GM18870 (cell line): ENCODE results near the gene DHH.
"Not testable (repeated sequence)": the region's sequence is repeated elsewhere in the genome, so short reads cannot be mapped to it uniquely, and the experiment has no call there.

Experiments
- ATAC-seq: cut with Tn5 transposase; IDR thresholded peaks from one replicate; pipeline ENCODE4 v1.9.1; 2021; ENCODE audit warnings: moderate library complexity; ENCODE audit not compliant: unreplicated experiment

Gene DHH

DNA sequence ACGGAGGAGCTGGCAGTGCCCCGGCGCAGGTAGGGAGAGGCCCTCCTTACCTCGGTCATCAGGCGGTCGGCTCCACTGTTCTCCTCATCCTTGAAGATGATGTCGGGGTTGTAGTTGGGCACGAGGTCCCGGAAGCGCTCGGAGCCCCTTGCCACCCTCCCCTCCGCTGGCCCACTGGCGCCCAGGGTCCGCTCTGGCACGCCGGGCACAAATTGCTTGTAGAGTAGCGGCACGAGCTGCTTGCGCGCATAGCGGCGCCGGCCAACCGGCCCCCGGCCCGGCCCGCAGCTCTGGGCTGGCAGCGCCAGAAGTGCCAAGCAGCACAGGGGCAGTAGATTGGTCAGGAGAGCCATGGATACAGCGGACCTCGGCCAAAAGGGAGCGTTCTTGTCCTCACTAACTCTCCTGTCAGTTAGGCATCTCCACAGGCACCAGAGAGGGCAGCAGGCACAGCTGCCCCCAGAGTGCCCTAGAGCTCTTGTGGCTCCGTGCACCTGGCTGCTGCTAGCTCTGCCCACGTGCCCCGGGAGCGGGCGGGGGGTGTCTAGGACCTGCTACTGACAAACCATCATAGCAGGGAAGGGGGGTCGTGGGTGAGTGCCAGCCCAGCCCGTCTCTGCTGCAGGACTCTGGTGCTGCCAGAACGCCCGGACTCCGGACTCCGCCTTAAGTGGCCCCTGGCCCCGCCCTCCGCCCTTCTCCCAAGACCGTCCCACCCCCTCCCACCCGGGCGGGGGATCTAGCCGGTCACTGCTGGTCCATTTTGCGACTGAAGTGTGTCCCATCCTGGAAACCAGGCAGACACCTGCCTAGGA, at the start of gene DHH:
DHH (minus strand) TSS at position 642 of the 815 bp plus-strand sequence; CDS start at position 353, 289 bp downstream.
- no peak for ATAC-seq

DNA sequence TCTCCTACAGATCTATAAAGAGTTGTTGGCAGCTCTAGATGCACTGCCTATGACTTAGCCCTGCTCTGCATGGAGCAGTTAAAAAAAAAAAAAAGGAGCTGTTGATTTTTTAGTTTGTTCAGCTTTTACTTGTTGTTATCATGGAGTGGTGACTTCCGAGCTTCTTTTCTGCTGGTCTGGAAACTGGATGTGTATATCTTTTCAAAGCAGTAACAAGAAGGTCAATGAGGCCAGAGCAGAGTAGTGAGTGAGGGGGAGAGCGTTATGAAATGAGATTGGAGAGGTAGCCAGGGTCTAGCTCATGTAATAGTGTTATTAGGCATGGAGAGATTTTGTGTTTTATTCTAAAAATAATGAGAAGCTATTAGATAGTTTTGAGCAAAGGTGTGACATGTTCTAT, 49.8 kb upstream of the DHH start:
- ATAC-seq = no peak

DNA sequence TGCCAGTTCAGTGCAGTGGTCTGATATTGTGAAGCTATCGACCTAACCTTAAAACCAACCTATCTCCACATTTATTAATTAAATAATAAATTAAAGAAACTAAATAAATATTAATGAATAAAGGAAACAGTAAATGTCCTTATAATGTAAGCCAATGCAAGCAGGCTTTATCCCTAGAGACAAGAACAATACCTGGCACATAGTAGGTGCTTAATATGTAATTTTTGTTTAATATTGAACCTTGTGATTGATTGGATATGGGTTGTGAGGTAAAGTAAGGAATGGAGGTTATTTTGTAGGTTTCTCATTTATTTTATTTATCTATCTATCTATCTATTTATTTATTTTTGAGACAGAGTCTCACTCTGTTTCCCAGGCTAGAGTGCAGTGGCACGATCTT, 44.4 kb upstream of the DHH start:
- ATAC-seq = no peak

DNA sequence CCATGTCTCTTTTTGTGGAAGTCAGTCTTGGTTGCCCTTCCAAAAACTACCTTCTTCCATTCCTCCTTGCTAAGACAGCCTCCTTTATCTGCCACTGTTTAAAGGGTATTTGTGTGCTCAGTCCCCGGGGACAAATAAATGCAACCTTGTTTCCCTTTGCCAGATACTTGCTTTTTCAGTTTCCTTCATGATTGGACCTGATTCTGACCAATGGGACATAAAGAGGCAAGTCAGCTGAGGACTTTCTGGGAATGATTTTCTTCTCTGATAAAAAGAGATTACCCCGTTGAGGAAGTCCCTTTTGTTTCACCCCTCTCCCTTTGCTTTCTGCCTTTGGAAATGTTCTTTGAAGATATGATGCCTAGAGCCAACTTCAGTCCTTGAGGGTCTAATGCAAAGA, 44.0 kb upstream of the DHH start:
- no peak for ATAC-seq

DNA sequence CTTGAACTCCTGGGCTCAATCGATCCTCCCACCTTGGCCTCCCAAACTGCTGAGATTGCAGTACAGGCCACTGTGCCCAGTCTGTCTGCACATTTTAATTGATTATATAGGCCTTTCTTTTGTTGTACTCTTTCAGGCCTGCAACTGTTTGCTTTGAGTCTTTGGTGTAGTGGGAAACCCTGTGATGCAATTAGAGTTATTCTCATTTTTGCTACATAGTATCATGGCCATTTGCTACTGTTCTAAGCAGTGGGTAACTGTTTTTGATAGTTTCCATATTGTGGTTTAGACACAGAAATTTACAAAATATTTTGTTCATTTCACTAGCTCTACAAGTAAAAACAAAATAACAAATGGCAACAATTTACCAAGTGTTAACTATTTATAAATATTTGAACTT, 42.9 kb upstream of the DHH start:
- no peak for ATAC-seq

DNA sequence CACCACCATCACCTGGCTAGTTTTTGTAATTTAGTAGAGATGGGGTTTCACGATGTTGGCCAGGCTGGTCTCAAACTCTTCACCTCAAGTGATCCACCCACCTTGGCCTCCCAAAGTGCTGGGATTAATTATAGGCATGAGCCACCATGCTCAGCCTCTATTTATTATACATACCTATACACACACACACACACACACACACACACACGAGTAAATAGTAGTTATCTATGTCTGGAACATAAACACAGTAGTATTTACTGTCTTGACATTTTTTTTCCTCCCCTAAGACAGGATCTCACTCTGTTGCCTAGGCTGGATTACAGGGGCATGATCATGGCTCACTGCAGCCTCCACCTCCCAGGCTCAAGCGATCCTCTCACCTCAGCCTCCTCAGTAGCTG, 42.4 kb upstream of the DHH start:
- not testable (repeated sequence) for ATAC-seq

DNA sequence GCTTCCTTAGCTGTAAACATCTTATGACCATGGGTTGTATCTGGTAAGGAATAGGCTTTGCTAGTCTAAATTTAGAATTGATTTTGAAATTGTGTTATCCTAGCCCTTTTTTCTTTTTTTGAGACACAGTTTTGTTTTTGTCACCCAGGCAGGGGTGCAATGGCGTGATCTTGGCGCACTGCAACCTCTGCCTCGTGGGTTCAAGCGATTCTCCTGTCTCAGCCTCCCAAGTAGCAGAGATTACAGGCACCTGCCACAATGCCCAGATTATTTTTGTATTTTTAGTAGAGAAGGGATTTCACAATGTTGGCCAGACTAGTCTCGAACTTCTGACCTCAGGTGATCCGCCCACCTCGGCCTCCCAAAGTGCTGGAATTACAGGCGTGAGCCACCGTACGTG, 39.0 kb upstream of the DHH start:
- no peak for ATAC-seq

DNA sequence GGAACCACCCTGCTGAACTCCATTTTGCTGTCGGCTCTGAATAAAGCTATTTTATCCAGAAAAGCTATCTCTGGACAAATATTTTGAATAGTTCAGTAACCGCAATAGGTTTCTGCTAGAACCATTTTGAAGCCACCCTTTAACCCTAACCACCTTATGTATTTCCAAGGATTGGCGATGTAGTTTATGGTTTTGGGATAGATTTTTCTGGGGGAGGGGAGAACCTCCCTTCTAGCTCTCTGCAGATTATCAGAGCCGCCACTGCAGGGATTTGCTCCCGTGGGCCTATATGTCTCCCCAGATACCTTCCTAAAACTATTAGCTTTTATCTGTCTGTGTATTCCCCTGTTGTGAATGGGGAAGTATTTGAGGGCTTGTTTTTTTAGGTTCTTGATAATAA, 38.4 kb upstream of the DHH start:
- no peak for ATAC-seq

DNA sequence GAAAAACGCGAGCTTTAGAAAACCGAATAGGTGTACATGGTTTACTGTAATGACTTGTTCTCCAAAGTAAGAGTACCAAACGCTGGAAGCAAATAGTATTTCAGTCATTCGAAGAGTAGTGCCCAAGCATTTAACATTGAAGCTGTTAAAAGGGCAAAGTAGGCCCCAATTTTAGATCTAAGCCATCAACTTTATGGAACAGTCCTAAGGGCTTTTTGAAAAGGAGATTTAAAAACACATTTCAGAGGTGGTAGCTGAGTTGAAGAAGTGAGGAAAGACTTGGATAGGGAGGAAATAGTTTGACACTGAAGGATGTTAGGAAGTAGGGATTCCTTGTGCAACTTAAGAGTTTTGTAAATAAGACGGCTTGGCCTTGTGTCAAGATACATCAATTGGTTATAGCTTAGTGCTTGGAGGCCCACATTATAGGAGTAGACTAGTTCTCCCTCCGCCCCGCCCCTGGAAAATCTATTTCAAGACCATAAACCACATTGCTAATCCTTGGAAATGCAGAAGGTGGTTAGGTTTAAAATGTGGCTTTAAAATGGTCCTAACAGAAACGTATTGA, 37.4 kb upstream of the DHH start:
- no peak for ATAC-seq

DNA sequence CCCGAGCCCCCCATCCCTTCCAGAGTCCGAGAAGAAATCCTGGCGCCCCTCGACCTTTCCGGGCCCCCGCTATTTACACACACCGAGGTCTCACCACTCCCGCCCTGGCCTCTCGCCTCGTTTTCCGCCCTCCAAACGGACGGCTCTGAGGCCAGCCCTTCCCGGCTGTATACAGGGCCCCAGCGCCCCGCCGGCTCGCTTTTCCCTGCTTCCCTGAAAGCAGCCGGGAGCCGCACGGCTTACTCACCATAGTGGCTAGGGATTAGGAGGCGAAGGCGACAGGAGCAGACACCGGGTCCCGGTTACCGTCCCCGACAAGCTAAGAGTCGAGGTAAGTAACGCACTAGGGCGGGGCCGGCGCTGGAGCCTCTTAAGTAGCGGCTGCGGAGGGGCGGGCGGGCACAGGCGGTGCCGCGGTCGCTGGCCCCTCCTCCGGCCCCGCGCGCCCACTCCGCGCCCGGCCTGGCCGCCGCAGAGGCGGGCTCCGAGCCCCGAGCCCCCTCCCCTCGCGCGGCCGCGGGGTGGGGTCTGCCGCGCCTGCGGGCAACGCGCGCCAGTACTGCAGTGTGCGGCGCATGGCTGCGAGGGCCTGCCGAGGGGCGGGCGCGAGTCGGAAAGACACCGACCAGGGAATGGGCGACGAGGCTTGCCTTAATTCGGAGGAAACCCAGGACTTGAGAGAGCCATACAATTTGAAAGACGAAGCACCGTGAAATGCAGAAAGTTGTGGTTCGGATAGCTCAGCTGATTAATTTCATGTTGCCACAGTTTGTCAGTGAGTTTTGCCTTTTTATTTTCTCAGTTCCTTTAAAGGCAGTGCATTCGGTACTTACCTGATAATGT, 36.7 kb upstream of the DHH start, which contains the start of gene TUBA1B:
TUBA1B (minus strand) TSS at position 345 of the 843 bp plus-strand sequence; CDS start at position 250, 95 bp downstream.
- peak; percentile 45 for ATAC-seq

DNA sequence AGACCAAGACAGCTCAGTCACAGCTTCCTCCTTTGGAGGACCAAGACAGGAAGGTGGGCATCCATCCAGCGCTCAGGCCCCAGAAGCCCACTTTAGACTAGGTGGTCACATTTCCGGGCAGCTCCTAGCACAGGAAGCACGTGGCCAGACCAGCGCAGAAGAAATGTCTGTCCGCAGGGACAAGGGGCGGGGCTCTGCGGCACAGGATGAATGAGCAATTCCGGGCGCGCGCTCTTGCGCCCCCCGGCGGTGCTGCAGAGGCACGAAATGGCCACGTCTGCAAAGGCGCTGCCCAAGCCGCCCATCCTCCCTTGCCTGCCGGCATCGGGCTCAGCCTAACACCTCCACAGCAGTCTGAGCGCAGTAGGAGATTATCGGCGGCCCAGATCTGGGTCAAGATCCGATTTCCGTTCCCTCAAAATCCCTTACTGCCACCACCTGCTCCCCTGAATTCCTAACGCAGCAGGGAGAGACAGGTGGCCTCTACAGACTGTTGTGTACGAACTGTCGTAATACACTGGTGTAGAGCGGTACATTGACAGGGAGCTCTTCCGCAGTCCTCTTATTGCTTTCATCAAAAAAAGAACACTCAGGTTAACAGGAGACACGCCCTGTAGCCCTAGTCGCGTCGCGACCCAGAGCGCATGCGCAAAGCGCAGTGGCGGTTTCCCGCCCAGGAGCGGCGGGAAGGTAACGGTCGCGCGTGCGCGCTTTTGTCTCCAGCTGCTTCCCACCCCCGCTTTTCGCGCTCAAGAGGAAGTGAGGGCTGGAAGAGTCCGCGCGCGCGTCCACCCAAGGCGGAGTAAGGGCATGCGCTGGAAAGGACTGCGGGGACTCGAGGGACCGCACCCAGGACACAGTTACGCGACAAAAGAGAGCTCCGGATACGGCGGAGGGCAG, 35.8 kb upstream of the DHH start:
- peak; percentile 38 for ATAC-seq

DNA sequence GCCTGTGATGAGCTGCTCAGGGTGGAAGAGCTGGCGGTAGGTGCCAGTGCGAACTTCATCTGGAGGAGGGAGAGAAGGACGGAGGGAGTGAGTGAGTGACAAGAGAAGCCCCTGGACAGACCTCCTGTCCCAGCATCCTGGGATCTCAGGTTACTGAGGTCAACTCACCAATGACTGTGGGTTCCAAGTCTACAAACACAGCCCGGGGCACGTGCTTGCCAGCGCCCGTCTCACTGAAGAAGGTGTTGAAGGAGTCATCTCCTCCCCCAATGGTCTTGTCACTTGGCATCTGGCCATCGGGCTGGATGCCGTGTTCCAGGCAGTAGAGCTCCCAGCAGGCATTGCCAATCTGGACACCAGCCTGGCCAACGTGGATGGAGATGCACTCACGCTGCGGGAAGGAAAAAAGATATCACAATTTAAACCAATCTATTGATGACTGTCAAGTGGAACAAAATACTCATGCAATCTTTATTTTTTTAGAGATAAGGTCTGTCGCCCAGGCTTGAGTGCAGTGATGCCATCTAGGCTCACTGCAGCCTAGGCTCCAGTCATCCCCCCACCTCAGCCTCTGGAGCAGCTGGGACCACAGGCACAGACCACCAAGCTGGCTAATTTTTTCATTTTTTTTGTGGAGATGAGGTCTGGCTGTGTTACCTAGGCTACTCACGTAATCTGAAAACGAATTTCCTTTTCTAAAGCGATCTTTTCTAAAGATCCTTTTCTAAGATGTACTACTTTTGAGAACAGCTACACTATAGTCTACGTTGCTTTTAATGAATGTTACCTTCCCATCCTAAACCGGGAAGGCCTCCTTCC, 34.9 kb upstream of the DHH start:
- no peak for ATAC-seq

DNA sequence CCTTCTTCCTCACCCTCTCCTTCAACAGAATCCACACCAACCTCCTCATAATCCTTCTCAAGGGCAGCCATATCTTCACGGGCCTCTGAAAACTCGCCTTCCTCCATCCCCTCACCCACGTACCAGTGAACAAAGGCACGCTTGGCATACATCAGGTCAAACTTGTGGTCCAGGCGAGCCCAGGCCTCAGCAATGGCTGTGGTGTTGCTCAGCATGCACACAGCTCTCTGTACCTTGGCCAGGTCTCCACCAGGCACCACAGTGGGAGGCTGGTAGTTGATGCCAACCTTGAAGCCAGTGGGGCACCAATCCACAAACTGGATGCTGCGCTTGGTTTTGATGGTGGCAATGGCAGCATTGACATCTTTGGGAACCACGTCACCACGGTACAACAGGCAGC, 33.4 kb upstream of the DHH start:
- not testable (repeated sequence) for ATAC-seq

DNA sequence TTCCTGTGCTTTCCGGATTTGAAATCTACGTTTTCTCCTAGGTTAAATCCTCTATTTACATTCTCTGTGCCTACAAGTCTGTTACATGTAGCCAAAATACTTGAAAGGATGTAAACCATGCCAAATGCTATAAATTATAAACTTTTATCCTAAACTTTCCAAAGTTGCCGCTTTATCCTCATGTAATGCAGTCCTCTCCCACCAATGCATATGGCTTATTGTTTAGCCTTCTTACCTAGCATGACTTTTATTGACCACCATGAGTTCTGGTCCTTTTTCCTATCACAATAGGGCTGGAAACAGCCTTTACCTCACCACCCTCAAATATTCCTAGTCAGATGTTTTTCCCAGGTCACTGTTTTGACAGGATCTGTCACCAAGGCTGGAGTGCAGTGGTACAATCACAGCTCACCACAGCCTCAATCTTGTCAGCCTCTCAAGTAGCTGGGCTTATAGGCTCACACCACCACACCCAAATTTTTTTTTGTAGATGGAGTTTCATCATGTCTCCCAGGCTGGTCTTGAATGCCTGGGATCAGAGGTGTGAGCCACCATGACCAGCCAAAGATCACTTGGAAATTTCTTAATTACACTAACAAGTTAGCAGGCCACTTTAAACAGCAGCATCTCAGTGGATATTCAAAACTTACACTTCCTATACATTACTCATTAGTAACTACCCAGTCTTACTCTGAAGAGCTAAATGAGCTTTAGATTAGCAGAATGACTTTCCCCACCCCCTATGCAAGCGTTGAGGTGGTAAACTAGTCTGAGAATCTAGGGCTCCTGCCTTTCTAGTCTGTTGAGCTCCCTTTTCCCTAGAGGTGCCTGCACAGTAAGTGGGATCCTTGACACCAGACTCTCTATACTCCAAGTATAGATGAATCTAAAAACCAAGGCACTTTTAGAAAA, 32.5 kb upstream of the DHH start:
- ATAC-seq = no peak

DNA sequence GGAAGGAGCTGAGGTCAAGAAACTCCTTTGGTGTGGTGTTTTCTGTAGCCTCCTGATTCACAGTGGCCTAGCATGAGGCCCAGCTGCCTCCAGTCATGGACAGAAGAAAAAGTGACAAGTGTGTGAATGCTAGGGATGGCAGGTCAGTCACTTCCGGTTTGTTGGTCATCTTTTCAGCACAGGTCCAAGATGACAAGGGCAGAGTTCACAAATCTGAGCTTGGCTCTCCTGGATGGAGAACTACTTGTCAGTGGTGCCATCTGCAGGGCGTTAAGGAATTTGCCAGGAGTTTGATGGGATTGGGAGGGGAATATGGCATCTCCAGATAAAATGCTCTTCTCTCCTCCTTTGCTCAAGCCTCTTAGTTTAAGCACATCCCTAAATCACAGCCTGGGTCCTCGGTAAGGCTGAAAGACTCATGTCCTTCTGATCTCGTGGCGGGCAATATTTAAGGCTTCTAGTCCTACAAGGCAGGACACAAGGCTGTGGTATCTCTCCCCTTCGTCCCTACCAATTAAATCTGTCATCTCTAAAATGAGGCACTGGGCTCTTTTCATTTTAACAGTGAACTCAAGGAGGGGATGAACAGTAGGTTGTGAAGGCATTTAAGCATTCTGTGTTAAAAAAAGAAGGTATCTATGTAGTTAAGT, 26.6 kb upstream of the DHH start:
- ATAC-seq = no peak

DNA sequence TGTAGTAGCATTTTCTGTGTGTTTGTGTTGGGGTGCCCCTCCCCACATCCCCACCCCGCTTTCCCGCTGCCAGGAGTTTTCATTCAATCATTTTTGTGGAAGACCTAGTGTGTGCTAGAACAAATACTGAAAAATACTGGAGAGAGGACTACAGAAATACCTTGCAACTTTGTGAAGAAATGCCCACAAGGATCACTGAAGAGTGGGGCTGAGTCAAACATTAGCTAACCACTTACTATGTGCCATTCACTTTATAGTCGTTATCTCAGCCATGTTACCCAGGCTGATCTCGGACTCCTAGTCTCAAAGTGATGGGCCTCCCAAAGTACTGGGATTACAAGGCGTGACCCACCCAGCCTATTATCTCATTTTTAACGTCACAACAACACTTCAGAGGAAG, 16.6 kb upstream of the DHH start:
- no peak for ATAC-seq

DNA sequence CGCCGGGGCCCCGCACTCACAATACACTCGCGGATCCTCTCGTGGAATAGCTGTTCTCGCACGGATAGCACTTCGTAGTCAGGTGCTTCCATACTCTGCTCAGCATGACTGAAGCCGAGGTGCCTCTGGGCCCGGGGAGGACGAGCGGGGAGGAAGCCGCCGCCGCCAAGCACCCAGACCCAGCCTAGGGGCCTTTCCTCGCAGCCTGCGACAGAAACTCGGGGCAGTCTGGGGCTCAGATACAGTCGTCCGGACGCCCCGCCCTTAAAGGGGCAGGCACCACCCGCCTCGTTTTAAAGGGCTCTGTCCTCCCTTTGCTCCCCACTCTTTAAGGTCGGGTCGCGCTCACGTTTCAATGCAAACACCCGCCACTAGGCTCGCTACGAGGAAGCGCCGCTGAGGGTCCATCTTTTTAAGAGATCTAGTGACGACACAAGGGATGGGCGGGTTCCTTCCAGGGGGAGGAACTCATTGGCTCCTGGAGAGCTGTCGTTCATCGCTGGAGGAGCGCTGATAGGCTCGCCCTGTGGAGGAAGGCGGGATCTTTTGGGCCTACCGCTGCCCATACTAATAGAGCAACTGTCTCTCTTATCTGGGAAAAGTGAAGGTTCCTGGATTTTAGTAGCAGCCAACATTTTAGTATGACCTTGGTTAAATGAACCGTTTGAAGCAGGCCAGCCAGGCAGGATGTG, 16.0 kb upstream of the DHH start, which contains the start of gene LMBR1L:
LMBR1L (minus strand) TSS at position 384 of the 692 bp plus-strand sequence; CDS start at position 92, 292 bp downstream.
- ATAC-seq = peak; percentile 96
